NCI-H2196 treated with DMSO at 0.1 percent for 48 hours (cell line): Measurements from ENCODE around the gene TRIM8.

ENCODE experiments used
- DNase-seq: peaks from one replicate; lab custom pipeline; 2025; ENCODE audit not compliant: unreplicated experiment; lab: John Stamatoyannopoulos, UW

Gene TRIM8

DNA sequence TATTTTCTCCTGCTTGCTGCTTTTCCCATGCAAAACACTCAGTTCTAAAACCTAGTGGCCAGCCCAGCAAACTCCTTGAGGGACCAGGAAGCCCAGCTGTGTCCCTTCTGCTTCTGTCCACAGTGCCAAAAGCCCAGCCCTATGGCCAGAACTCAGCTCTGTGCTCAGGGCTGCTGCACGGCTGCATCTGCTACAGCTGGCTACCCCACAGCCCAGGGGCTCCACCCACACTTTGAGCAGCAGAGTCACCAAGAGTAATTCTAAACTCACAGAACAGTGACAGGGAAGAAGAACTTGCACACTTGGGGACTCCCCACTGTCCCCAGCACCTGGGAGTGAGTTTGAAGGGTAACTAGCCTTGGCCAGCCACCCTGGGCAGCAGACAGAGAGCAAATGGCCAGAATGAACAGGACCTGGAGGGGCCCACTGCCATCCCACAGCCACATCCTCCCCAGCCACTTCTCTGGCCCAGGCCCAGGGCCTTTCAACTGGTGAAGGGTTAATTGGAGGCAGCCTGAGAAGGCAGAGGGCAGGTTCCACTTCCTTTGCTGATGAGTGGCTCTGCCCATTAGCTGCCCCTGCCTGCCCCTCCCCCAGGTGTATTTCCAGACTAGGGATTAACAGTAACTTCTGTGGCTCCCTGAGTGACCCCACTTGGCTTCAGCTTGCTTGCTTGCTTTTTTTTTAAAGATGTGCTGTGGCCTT is 28.1 kb upstream of the TRIM8 start:
- no peak for DNase-seq

GRCh38 chr10:102617041-102617440 is 27.2 kb upstream of the TRIM8 start:
- DNase-seq: no peak

DNA sequence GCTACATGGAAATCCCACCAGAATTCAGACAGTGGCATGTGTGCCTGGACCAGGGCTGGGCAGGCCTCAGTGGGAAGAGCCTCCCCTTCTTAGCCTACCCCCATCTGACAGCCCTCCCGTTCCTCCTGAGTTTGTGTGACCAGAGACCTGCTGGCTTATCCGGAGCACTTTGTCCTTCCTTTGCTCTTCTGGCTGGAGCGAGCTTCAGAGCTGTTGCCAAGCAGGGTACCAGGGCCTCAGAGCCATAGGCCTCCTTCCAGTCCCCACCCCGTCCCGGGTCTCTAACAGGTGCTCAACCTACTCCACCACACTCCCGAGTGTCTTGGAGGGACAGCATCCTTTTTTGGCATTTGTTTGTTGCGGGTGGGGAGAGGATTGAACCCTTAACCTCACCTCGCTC is 26.5 kb upstream of the TRIM8 start:
- no peak for DNase-seq

GRCh38 chr10:102619281-102619981 is 24.8 kb upstream of the TRIM8 start:
- DNase-seq: no peak

DNA sequence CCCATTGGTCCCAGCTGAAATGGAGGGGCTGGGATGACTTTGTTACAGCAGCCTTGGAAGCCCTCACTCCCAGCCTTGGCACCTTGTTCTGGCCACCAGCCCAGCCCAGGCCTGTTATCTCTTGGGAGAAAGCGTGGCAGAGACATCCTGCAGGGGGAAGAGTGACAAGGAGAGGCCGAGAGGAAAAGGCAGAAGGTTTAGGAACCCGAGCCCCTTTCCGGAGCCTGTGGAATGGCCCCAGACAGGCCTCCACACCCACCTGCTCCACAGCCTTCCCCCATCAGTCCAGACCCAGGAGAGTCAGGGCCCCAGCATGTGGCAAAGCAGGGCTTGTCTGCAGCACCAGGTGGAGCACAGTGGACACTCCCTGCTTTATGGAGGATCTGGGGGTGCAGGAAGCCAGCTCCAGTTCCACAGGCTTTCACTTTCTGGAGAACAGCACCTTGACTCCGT is 24.1 kb upstream of the TRIM8 start:
- no peak for DNase-seq

- DNase-seq: no peak
Measured at GRCh38 chr10:102620591-102621442, 23.5 kb upstream of the TRIM8 start.

- no peak for DNase-seq
Measured at GRCh38 chr10:102621443-102622325, 22.6 kb upstream of the TRIM8 start.

- DNase-seq: no peak
Measured at GRCh38 chr10:102624094-102624493, 20.2 kb upstream of the TRIM8 start.

DNA sequence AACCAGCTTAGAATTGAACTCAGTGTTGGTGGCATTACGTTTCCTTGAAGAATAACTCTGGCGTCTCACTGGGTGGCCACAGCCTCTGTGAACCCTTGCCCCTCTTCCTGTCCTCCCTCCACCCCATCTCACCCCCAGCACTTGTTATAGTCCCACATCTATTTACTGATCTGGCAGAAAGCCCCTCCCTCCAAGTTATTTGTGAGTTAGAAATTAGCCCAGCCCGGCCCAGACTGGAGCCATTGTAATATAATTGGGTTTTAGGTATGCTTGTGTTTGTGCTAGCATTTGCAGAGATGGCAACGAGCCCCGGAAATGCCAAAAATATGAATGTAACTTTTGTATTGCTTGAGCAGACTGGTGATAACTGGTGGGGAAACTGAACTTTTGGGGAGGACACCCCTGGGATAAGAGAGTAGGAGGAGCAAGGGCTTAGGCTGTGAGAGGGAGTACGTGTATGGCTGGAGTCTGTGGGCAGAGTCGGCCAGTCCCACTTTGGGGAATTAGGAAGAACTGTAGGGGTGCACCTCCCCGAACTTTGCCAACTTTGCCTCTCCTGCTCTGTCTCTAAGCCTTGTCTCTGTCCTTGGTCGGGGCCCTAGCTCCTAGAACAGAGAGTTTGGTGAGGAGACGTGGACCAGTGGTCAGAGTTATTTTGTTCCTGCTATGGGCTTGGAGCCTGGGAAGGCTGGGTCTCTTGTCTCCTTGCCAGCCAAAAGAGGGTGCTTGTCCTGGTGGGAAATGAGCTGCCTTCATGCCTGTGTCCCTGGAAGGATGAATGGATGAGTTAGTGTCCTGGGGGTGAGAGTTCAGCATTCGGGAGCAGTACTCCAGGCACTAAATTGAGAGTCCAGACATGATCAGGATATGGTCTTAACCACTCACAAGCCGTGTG is 19.3 kb upstream of the TRIM8 start:
- DNase-seq: no peak

DNA sequence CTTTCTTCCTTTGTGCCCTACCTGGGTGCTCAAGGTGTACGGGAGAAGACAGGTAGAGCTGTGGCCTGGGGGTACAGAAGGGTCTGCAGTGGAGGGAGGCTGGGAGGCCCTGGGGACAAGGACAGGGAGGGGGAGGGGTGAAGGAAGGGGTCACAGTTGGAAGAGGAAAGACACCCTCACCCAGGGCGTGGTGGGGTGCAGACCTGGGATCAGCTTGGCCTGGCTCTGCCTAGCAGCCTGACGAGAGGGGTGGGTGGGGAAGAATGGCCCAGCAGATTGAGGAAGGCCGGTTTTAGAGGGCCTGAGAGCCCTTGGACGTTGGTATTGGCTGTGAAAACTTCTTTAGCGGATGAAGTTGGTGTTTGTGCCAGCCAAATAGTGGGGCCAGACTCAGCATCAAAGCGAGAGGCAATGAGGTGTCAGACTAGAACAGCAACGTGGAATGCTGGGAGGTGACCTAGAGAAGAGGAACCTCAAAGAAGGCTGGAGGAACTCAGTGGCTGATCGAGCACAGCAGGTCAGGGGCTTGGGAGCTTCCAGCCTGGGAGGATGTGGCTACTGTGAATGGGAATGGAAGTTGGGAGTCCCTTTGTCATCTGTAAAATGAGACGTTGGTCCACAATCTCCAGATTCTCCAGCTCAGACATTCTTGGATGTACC is 18.1 kb upstream of the TRIM8 start:
- no peak for DNase-seq

- DNase-seq: no peak
Measured at GRCh38 chr10:102627291-102627735, 17.0 kb upstream of the TRIM8 start.

GRCh38 chr10:102627736-102628293 is 16.5 kb upstream of the TRIM8 start:
- no peak for DNase-seq

- no peak for DNase-seq
Measured at GRCh38 chr10:102628451-102628911, 15.8 kb upstream of the TRIM8 start.

DNA sequence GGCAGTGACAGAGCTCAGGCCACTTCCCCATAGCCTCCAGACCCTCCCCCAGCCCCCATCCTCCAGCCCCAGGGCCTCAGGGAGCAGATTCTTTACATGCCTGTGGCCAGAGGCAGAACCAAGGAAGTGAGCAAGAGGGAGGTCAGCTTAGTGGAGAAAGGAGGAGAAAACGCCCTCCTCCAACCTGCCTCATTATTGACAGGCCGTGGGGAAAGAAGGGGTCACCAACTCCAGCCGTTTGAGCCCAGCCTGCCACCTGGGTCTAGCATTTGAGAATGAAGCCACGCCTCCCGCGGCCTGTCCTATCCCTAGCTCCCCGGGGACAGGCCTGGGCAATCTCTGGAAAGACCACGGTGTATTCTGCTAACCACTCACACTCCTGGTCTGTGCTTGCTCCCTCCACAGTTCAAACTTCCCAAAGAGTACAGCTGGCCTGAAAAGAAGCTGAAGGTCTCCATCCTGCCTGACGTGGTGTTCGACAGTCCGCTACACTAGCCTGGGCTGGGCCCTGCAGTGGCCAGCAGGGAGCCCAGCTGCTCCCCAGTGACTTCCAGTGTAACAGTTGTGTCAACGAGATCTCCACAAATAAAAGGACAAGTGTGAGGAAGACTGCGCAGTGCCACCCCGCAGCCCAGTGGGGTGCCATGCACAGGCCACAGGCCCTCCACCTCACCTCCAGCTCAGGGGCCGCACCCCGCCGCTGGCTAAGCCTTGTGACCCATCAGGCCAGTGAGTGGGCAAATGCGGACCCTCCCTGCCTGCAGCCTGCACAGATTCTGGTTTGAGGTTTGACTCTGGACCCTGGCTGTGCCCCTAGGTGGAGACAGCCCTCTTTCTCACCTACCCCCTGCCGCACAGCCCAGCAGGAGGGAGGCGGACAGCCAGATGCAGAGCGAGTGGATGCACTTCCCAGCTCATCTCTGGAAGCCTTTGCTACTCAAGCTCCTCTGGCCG is 14.3 kb upstream of the TRIM8 start:
- no peak for DNase-seq

- no peak for DNase-seq
Measured at GRCh38 chr10:102630663-102631062, 13.6 kb upstream of the TRIM8 start.

DNA sequence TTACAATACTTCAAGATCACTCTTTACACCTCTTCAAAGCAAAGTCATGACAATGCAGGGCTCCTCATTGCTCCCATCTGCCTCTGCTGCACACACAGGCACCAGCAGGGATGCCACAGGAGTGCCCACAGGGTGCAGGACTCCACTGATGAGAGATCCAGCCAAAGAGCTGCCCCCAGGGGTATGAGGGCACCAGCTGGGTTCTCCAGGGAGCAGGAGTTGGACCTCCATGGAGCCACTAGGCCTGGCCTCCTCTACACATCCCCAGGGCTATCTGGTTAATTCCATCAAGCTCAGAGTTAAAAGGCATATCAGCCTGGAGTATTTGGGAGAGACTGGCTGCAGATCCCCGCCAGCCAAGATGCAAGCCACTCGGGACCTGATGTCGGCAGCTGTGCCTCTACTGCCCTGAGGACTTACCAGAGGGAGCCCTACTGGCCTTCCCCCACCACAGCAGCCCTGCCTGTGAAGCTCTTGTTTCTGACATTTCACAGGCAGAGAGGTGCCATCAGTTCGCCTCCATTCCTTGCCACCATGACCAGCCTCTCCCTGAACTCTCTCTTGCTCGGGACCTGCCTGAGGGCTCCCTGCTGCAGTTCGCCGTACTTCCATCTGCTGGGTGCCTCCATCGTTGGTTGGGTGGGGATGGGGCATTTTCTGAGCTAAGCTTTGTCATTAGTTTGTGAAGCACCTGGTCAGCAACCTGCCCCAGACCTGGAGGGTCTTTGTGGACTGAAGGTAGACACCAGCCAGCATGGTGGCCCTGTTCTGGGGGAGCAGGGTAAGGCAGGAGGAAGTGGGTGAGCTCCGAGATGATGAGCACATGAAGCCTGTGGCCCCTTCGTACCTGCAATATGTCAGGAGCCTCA is 12.5 kb upstream of the TRIM8 start:
- DNase-seq: no peak
